RPMI8226 (cell line): ENCODE results near the gene CCDC107.
A peak's percentile ranks its signal among the peaks of the same experiment; 100 is the strongest.
"Not testable (repeated sequence)": the region's sequence is repeated elsewhere in the genome, so short reads cannot be mapped to it uniquely, and the experiment has no call there.

Source experiments
- DNase-seq: peaks from one replicate; pipeline ENCODE4 v3.0.0-alpha.2; 2015

Gene CCDC107, protein sequence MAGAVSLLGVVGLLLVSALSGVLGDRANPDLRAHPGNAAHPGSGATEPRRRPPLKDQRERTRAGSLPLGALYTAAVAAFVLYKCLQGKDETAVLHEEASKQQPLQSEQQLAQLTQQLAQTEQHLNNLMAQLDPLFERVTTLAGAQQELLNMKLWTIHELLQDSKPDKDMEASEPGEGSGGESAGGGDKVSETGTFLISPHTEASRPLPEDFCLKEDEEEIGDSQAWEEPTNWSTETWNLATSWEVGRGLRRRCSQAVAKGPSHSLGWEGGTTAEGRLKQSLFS

GRCh38 chr9:35658137-35658967 is at the start of gene CCDC107:
TSS of gene CCDC107 (plus strand) at chr9:35658292. CDS start at chr9:35658380, 88 bp downstream.
- peak; percentile 83 for DNase-seq

DNA sequence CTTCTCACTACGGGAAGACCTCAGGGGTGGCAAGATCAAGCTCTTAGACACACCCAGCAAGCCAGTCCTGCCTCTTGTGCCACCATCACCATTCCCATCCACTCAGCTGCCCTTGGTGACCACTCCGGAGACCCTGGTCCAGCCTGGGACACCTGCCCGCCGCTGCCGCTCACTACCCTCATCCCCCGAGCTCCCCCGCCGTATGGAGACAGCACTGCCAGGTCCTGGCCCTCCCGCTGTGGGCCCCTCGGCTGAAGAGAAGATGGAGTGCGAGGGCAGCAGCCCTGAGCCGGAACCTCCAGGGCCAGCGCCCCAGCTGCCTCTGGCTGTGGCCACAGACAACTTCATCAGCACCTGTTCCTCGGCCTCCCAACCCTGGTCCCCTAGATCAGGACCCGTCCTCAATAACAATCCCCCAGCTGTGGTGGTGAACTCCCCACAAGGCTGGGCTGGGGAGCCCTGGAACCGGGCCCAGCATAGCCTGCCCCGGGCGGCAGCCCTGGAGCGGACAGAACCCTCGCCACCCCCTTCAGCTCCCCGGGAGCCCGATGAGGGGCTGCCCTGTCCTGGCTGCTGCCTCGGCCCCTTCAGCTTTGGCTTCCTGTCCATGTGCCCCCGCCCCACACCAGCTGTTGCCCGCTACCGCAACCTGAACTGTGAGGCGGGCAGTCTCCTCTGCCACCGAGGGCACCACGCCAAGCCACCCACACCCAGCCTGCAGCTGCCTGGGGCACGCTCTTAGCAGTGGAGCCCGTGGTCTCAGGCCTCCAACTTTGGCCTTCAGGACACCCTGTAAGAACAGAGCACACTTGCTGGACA is 48.9 kb upstream of the CCDC107 start:
- DNase-seq = no peak

DNA sequence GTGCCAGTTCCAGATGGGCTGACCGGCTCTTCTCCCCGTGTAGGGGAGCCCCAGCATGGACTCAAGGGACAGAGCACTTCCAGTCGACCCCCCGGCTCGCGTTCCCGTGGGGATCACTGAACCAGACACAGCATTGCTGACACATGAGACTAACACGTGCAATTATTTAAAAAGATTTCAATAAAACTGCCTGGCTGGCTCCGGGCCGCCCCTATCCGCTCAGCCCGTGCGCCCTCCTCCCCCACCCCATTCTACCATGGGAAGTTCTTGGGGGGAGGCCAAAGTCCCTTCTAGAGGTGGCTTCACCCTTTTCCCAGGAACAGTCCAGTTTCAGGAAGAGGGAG is 48.3 kb upstream of the CCDC107 start:
- DNase-seq = no peak

- peak; percentile 56 for DNase-seq
These were observed 46.8 kb upstream of the CCDC107 start for GRCh38 chr9:35611230-35611797.

GRCh38 chr9:35612066-35612465 is 46.0 kb upstream of the CCDC107 start:
- not testable (repeated sequence) for DNase-seq

DNA sequence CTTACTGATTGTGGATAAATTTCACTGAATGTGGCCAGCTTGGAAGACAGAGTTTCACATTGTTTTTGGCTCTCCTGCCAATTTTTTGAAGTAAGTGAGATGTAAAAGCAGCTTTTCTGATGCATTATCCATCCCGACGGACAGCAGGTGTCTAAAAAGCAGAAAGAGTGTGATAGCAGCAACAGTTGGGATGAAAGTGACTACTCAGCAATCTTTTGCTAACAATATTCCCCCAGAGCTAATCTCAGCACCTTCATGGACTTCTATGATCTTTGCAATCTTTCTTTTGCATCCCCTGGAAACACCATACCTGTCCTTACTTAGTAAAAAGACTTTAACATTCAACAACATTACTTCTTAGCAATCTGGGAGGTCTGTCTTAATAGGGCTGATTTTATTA is 45.2 kb upstream of the CCDC107 start:
- DNase-seq = peak; percentile 47

- peak; percentile 91 for DNase-seq
These were observed 42.0 kb upstream of the CCDC107 start for GRCh38 chr9:35615981-35616680.

- DNase-seq = peak; percentile 22
These were observed 41.2 kb upstream of the CCDC107 start for GRCh38 chr9:35616681-35617459.

GRCh38 chr9:35617548-35617947 is 40.5 kb upstream of the CCDC107 start:
- DNase-seq = no peak

GRCh38 chr9:35618325-35618727 is 39.8 kb upstream of the CCDC107 start, which contains the start of gene CD72:
TSS of gene CD72 (minus strand) at chr9:35618413. CDS start at chr9:35618303, 110 bp downstream.
- DNase-seq = no peak

DNA sequence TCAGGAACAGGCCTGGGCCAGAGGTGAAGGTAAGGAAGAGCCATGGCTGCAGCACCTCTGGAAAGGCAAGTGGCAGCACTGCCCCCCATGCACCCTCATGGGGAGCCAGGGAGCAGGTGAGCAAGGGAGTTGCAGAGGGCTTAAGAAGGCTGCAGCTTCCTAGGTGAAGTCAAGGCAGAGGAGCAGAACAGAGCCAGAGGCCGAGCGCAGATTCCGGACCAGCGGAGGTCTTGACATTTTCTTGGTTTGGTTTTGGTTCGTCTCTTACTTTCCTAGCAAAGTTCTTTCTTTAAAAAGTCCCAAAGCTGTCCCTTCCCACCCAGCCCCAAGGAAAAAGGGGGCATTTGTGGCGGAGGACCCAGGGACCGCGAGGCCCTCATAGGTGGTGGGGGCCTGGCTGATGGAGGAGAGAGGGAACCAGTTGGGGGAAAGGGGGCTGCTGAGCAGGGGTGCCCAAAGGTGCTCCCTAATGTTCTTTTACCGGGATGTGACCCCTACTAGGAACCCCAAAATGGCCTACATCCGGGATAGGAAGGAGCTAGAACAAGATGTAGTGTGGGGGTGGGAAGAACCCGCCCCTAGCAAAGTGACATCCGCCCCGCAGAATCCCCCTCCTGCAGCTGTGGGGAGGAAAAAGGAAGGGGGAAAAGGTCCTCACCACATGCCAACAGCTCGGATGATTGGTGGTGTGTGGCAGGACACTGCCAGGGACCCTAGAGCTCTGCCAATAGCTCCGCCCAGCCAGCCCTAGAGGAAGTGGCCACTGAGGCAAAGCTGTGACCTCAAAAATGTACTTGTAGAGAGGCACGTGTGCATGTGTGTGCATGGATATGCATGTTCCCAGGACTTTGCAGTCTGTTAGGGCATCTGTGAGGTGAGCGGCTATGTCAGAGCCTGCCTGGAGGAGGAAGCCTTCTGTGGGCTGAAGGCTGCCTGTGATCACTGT is 39.0 kb upstream of the CCDC107 start:
- DNase-seq = no peak

DNA sequence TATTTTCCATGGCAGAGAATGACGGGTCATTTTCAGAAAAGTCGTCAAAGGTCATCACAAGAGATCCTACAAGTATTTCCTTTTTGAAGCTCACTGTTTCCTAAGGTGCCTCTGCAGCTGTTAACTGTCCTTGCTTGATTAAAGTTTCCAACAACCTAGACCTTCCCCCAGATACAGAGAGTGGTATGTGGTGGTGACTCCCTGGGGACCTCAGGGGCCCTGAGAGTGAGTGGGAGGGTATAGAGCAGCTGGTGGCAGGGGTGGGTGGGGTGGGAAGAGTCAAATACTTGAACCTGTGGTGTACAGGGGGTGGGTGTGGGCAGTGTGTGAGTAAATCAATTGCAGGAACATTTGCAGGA is 38.3 kb upstream of the CCDC107 start:
- no peak for DNase-seq

GRCh38 chr9:35627575-35627974 is 30.5 kb upstream of the CCDC107 start:
- DNase-seq = no peak

DNA sequence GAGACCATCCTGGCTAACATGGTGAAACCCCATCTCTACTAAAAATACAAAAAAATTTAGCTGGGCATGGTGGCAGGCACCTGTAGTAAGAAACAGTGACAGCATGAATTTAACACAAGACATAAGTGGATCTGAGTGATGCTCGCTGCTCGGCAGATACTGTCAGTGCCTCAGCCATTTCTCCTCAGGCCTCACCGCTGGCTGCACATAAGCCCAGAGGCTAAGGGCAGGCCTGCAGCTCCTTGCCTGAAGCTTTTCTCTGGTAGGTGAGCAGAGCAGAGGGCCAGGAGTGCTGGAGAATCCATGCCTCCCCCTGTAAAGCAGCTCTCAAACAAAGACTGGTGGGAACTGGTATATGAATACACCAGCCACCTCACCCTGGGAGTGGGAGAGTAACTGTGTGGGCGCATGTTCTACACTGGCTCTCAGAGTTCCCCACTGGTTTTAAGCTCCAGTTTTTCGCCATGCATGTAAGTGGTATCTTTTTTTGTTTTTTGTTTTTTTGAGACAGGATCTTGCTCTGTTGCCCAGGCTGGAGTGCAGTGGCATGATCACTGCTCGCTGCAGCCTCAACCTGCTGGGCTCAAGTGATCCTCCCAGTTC is 29.6 kb upstream of the CCDC107 start:
- DNase-seq = no peak

DNA sequence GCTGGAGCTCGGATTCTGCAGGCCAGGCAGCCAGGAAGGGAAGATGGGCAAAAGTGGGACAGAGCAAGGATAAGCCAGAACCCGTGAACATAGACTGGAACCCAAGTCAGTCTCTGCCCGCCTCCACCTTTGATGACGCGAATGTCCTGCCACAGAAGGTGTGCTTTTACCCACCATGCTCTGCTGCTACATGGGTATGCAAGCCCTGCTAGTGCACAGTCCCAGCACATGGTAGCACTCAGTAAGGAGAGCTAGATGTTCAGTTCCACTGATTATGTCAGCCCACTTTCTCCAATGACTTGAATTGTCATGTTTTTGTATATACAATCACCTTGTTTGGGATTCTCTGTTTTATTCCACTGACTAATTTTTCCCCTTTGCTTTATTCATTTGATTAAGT is 28.5 kb upstream of the CCDC107 start:
- no peak for DNase-seq

- DNase-seq = no peak
These were observed 22.4 kb upstream of the CCDC107 start for GRCh38 chr9:35635730-35636129.

GRCh38 chr9:35636135-35636876 is 21.8 kb upstream of the CCDC107 start:
- DNase-seq = no peak

GRCh38 chr9:35636877-35637246 is 21.2 kb upstream of the CCDC107 start:
- not testable (repeated sequence) for DNase-seq

- not testable (repeated sequence) for DNase-seq
These were observed 20.6 kb upstream of the CCDC107 start for GRCh38 chr9:35637427-35637955.
